T-helper 22 cell (primary cell): ENCODE measurements around the gene AATK.
"Not testable (repeated sequence)": the region's sequence is repeated elsewhere in the genome, so short reads cannot be mapped to it uniquely, and the experiment has no call there.

Source experiments
- DNase-seq: peaks from one replicate; pipeline ENCODE4 v3.0.0-alpha.2; 2020; ENCODE audit warnings: low read depth

Gene AATK

GRCh38 chr17:81092518-81093095, 73.4 kb downstream of the AATK start:
- no peak for DNase-seq

DNA sequence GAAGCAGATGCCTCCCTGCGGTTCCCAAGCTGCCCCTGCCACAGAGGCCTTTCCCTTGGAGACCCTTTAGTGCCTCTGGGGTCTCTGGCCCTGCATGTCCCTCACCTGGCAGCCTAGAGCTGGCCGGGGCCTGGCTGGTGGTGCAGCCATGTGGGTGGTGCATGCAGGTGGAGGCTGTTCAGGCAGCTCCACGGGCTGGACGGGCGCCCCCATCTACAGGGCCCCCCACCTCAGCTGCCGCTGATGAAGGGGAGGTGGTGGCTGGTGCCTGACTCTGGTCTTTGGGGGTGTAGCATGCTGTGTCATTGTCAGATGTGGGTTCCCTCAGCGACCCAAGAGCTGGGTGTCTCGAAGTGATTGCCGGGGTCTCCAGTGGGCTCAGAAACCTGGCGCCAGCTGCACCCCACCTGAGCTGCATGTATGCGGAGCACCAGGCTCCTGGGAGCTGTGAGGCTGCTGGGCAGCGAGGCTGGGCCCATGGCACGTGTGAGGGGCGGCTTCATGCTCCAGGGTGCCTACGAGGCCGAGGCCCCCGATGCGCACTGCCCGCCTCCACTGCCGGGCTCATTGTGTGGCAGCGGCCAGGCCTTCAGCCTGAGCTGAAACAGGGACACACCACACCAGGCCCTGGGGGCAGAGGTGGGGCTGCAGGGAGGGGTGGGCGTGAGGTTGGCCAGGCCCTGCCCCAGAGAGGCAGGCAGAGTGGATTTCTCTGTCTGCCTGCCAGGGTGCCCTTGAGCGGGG, 74.1 kb downstream of the AATK start:
- DNase-seq, result no peak

GRCh38 chr17:81091154-81091553, 74.9 kb downstream of the AATK start:
- DNase-seq, result no peak

GRCh38 chr17:81090361-81091136, 75.5 kb downstream of the AATK start:
- DNase-seq, result no peak

DNA sequence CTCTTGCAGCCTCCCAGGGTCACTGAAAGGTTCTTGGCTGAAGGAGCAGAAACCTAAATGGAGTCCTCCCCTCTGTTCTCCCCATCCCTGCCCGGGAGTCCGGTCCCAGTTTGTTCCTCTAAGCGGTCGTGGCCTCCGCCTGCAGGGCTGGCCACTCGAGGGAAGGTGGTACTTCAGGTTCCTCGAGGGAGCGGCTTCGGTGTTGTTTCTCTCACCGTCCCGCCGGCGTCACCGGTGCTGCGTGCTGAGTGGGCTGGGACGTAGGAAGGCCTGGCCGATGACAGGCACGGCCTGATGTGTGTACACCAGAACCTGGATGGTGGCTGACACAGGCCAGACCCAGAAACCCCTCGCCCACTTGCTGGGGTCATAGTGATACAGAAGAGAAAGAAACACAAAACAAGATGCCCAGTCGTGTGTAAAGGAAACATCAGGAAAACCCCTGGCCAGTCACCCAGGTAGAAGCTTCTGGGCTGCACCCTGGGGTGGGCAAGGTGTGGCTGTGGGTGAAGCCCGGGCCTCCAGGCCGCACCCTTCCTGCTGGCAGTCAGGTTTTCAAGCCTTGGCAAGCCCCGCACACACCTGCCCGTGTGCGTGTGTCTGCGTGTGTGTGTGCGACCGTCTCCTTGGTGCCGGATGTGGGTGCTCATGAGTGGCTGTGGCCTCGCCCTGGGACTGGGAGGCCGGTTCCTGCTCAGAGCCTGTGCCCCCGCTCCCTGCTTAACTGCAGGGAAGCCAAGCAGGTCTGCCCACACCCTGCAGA, 79.1 kb downstream of the AATK start:
- no peak for DNase-seq

- DNase-seq, result no peak
These were observed 80.6 kb downstream of the AATK start for GRCh38 chr17:81085420-81085911.

DNA sequence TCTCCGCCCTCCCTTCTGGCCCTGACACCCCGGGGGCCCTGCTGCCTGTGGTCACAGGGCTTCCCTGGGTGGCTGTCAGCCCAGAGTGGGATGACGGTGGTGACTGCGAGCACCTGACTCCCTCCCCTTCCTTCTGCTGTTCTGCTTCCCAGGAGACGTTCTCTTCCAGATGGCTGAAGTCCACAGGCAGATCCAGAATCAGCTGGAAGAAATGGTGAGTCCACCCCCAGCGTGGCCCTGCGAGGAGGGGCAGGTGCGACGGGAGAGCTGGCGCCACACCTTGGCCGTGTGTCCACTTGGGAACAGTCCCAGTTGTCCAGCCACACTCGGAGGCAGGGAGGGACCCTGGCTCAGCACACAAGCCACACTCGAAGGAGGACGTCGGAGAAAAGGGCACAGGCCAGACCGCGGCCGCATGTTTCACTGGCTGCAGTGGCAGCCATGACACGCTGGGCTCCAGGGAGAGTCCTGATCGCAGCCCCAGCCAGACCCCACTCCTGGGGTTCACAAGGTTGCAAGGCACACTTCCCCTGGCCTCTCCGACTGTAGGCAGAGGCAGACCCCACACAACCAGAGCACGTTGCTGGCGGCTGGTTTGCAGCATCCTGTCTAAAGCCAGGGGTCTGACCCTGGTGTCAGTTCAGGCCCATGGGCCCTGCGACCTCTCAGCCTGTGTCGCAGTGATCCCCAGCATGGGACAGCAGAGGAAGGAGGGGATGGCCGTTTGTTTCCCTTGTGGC, 81.2 kb downstream of the AATK start:
- no peak for DNase-seq

DNA sequence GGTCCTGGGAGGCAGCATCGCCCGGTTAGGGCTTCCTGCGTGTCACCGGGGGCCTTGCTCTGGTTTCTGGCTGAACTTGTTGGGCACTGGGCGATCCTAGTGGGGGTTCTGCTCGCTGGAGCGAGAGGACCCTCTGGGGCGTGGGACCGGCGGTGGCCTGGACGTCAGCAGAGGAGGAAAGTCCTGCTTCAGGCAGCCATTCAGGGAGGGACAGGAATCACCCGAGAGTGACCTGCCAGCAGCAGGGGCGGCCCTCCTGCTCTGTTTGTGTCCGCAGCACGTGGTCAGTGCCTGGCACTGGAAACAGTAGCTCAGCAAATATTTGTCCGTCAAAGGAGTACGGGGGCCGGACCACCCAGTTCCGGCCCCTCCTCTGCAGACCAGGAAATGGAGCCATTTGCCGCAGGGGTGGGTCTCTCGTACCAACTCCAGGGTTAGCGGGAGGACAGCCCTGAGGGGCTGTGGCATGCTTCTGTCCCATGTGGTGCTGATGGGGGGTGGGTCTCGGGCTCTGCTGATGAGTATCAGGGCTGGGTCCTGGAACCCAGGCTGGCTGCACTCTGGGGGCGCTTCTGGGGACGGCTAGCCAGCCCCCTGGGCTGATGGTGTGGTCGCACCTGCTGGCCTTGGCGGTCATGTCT, 82.8 kb downstream of the AATK start:
- DNase-seq, result no peak

DNA sequence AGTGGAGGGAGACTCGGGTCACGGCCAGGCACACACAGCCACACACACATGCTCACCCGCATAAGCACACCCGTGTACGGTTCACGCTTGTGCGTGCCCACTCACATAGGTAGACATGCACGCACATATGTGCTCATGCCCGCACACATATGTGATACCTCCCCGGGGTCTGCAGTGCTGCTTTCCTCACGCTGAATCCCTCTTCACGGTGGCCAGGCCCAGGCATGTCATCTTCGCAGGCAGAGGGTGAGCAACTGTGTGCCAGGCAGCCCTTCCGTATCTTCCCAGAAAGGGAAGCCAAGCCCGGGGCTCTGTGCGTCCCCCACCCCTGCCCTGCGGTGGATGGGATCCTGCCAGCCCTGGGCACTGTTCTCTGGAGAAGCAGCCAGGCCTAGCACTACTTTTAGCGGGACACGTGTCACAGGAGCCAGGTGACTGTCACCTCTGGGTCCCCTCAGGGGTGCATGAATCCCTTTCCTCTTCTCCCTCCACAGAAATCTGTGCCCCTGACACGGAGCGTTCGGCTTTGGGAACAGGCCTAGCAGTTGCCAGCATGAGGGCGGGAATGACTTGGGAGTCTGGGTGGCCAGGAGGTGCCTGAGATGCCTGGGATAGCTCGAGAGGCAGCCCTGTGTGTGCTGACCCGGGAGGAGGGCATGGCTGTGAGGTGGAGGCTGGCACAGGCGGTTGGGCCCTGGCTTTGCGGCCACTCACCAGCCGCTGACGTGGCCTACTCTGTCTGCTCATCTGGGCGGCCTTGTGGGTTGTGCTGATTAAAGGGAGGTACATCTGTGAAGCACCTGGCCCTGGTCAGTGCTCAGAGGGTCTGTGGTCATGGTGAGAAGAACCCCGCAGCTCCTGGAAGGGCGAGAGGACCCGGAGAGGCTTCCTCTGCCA, 83.6 kb downstream of the AATK start:
- no peak for DNase-seq

GRCh38 chr17:81081222-81082176, 84.5 kb downstream of the AATK start:
- DNase-seq, result no peak

DNA sequence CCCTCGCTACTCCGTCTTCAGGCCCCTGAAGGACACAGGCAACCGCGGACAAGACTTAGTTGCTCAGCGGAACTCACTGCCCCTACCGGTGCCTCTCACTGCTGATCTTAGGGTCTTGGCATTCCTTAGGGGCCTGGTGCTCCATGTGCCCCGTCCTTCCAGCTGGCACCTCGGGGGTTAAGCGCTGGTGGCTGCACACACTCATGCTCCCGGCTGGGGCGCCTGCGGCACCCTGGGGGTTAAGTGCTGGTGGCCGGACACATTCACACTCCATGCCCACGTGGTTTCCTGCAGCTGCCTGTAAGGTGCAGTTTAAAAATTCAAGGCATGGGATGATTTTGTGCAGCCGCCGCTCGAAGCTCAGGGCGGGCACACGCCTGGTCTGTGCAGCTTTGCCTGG, 86.0 kb downstream of the AATK start:
- no peak for DNase-seq

- DNase-seq, result not testable (repeated sequence)
These were observed 87.8 kb downstream of the AATK start for GRCh38 chr17:81078026-81078913.

DNA sequence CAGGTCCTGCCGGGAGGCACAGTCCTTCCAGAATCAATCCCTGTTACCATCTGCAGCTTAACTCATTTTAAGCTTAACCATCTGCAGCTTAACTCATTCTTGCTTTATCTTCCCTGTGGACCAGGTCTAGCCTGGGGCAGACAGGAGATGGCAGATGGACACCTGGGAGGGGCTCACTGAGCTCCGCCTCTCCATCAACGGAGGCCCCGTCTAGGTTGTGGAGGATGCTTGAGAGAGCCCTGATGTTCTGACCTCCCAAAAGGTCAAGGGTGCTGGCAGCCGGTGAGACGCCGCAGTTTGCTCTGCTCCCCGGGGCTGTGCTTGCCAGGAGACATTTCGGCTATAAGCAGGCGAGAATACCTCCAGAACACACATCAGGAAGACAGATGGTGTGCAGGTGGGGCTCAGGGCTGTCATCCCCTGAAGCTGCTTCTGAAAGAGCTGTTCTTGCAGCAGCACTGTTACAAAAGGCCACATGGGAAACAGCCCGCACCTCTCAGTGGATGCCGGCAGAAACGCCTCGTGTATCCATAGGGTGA, 89.8 kb downstream of the AATK start:
- no peak for DNase-seq

- no peak for DNase-seq
These were observed 90.7 kb downstream of the AATK start for GRCh38 chr17:81075307-81075706.

DNA sequence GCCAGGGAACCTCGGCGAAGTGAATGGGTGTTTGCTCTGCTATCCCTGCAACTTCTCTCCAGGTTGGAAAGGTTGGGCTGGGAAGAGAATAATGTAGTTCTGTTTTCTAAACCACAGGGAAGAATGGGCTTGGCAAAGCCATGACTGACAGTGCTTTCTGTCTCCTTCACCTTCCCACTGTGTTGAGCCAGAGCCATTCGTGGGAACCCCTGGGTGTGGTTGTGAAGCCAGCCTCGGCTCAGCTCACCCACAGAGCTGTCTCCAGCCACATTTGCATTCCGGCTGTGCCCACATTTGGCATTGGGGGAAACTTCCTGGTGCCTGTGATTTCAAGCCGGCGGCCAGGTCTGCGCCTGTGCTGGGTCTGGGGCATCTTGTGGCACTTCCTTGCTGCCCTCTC, 91.1 kb downstream of the AATK start:
- no peak for DNase-seq

GRCh38 chr17:81073967-81074839, 91.8 kb downstream of the AATK start:
- DNase-seq, result no peak
